ENCODE measurements around the gene KIF5C.

KIF5C gene

GRCh38 chr2:149042881-149043280, 167.9 kb downstream of the KIF5C start:
- ChIA-PET POLR2A (no interaction called here), CTCF (no interaction called here)
- Histone ChIP-seq H3K9me3 (ENCODE audit: control insufficient read depth, insufficient read depth, low read depth, low read length) (no peaks in the 10 kb centered on the region), H3K4me3 (ENCODE audit: low read depth, low read length) (no peak overlapping the region), H3K27ac (ENCODE audit: extremely low read depth, low read depth, low read length) (no peak overlapping the region), H3K36me3 (ENCODE audit: control insufficient read depth in 2 of 2, insufficient read depth in 1 of 2, low read length in 2 of 2) (no peaks in the 10 kb centered on the region), H3K4me1 (ENCODE audit: control insufficient read depth, insufficient read depth, low read length) (no peaks in the 10 kb centered on the region)
- no peak for TF ChIP-seq PBX3 (CRISPR knock-in tag; IDR thresholded peaks at IDR 0.05)
- TF ChIP-seq MEIS1 (CRISPR knock-in tag; IDR thresholded peaks at IDR 0.05; ENCODE audit: borderline replicate concordance): no peak
- no peak for TF ChIP-seq PRDM6 (tag by site-specific recombination; IDR thresholded peaks at IDR 0.05)
- TF ChIP-seq ZBTB1 (tag by site-specific recombination; IDR thresholded peaks at IDR 0.05): no peak
- TF ChIP-seq ZSCAN18 (tag by site-specific recombination; IDR thresholded peaks at IDR 0.05): no peak
- TF ChIP-seq ZNF664 (tag by site-specific recombination; IDR thresholded peaks at IDR 0.05): no peak
- no peak for TF ChIP-seq ZNF580 (tag by site-specific recombination; IDR thresholded peaks at IDR 0.05)
- TF ChIP-seq ZNF558 (tag by site-specific recombination; IDR thresholded peaks at IDR 0.05): no peak
- TF ChIP-seq GLI2 (tag by site-specific recombination; IDR thresholded peaks at IDR 0.05; ENCODE audit: borderline replicate concordance, low read depth): no peak
- TF ChIP-seq ZBTB11 (tag by site-specific recombination; conservative IDR thresholded peaks at IDR 0.05; ENCODE audit: low read depth): no peak
- TF ChIP-seq ZBTB21 (tag by site-specific recombination; IDR thresholded peaks at IDR 0.05): no peak
- no peak for TF ChIP-seq ZNF223 (tag by site-specific recombination; IDR thresholded peaks at IDR 0.05)
- no peak for TF ChIP-seq ZNF302 (tag by site-specific recombination; IDR thresholded peaks at IDR 0.05; ENCODE audit: low read depth)
- TF ChIP-seq HIC1 (tag by site-specific recombination; IDR thresholded peaks at IDR 0.05): no peak
- no peak for TF ChIP-seq ZNF155 (tag by site-specific recombination; IDR thresholded peaks at IDR 0.05)

GRCh38 chr2:149044500-149044899, 169.5 kb downstream of the KIF5C start:
- Histone ChIP-seq H3K9me3 (ENCODE audit: control insufficient read depth, insufficient read depth, low read depth, low read length) (no peaks in the 10 kb centered on the region), H3K4me3 (ENCODE audit: low read depth, low read length) (no peak overlapping the region), H3K36me3 (ENCODE audit: control insufficient read depth in 2 of 2, insufficient read depth in 1 of 2, low read length in 2 of 2) (no peaks in the 10 kb centered on the region), H3K27ac (ENCODE audit: extremely low read depth, low read depth, low read length) (no peak overlapping the region), H3K4me1 (ENCODE audit: control insufficient read depth, insufficient read depth, low read length) (no peaks in the 10 kb centered on the region)
- ChIA-PET CTCF (no interaction called here), POLR2A (no interaction called here)
- TF ChIP-seq ZNF670 (tag by site-specific recombination; IDR thresholded peaks at IDR 0.05; ENCODE audit: low read depth) (no peak), ZNF274 (IDR thresholded peaks at IDR 0.05; ENCODE audit: low read length) (no peak), ZNF274 (tag by site-specific recombination; IDR thresholded peaks at IDR 0.05; ENCODE audit: borderline replicate concordance) (no peak), ZNF529 (tag by site-specific recombination; IDR thresholded peaks at IDR 0.05; ENCODE audit: insufficient replicate concordance) (no peak), SP3 (tag by site-specific recombination; IDR thresholded peaks at IDR 0.05) (no peak), IKZF3 (tag by site-specific recombination; IDR thresholded peaks at IDR 0.05) (no peak), ZNF26 (tag by site-specific recombination; IDR thresholded peaks at IDR 0.05) (no peak), YY1 (tag by site-specific recombination; IDR thresholded peaks at IDR 0.05) (no peak), ZNF16 (tag by site-specific recombination; IDR thresholded peaks at IDR 0.05; ENCODE audit: low read depth) (no peak)
